Activated CD8-positive, alpha-beta memory T cell treated with anti-CD3 and anti-CD28 coated beads, Interleukin-2, amount 50 U/mL, for 1 hour (primary cell): ENCODE measurements around the gene ZNF793.

Experiments
- DNase-seq: peaks from one replicate; pipeline ENCODE4 v3.0.0-alpha.2; 2020; ENCODE audit errors: extremely low read depth

The ZNF793 gene

GRCh38 chr19:37506387-37507166, at the start of gene ZNF793:
ZNF793 (plus strand) TSS chr19:37506939; CDS start chr19:37523440, 16,501 bp downstream.
- DNase-seq: peak; percentile 72

- no peak for DNase-seq
These were observed 40.4 kb upstream of the ZNF793 start for GRCh38 chr19:37466277-37466797.

- peak; percentile 77 for DNase-seq
These were observed 39.7 kb upstream of the ZNF793 start, which contains the start of gene ZNF569 for GRCh38 chr19:37466798-37467607. ZNF569 (minus strand) TSS chr19:37467444; CDS start chr19:37444921, 22,523 bp downstream.

- DNase-seq: no peak
These were observed 39.1 kb upstream of the ZNF793 start for GRCh38 chr19:37467608-37468090.

- peak; percentile 62 for DNase-seq
These were observed 37.6 kb upstream of the ZNF793 start, which contains the start of gene ZNF570 for GRCh38 chr19:37468961-37469777. ZNF570 (plus strand) TSS chr19:37469356; CDS start chr19:37470355, 999 bp downstream.

- no peak for DNase-seq
These were observed 36.5 kb upstream of the ZNF793 start for GRCh38 chr19:37470216-37470615.

GRCh38 chr19:37472165-37472564, 34.6 kb upstream of the ZNF793 start:
- no peak for DNase-seq

- no peak for DNase-seq
These were observed 22.2 kb upstream of the ZNF793 start for GRCh38 chr19:37484406-37485168.

GRCh38 chr19:37492213-37492612, 14.5 kb upstream of the ZNF793 start:
- DNase-seq: no peak

GRCh38 chr19:37505958-37506386, 767 bp upstream of the ZNF793 start:
- no peak for DNase-seq

GRCh38 chr19:37507167-37507464, 377 bp downstream of the ZNF793 start:
- no peak for DNase-seq

GRCh38 chr19:37511186-37511585, 4.4 kb downstream of the ZNF793 start:
- no peak for DNase-seq

GRCh38 chr19:37511821-37512220, 5.1 kb downstream of the ZNF793 start:
- DNase-seq: no peak

- no peak for DNase-seq
These were observed 6.7 kb downstream of the ZNF793 start for GRCh38 chr19:37513397-37513796.

GRCh38 chr19:37519890-37520289, 13.2 kb downstream of the ZNF793 start:
- DNase-seq: no peak

- no peak for DNase-seq
These were observed 30.7 kb downstream of the ZNF793 start for GRCh38 chr19:37537391-37537947.

GRCh38 chr19:37551129-37551993, 44.6 kb downstream of the ZNF793 start:
- no peak for DNase-seq

- no peak for DNase-seq
These were observed 56.8 kb downstream of the ZNF793 start for GRCh38 chr19:37563518-37563917.

GRCh38 chr19:37564624-37565369, 58.1 kb downstream of the ZNF793 start:
- no peak for DNase-seq
